SJSA1 (cell line): ENCODE data around the gene DYRK1A. TPM values are rescaled to one million over a fixed set of nuclear protein-coding genes. Genes with fewer than 3 reads are reported as not detected.
A peak's percentile ranks its signal among the peaks of the same experiment; 100 is the strongest.

ENCODE experiments used
- DNase-seq, 2 experiments: peaks; one replicate each; pipeline ENCODE4 v3.0.0-alpha.2; 2015 to 2020; ENCODE audit warnings: low spot score in 2 of 2, low read depth in 1 of 2
- H3K27ac ChIP-seq: fragments of 250-450 bp; sonication (Bioruptor Pico); 2 replicates; pipeline ENCODE4 v1.5.1; 2020; ENCODE audit warnings: mild to moderate bottlenecking, moderate library complexity
- H3K27me3 ChIP-seq: fragments of 250-450 bp; sonication (Bioruptor Pico); replicated peaks from 2 replicates; pipeline ENCODE4 v1.5.1; 2020; ENCODE audit warnings: mild to moderate bottlenecking, moderate library complexity
- H3K36me3 ChIP-seq: fragments of 250-450 bp; sonication (Bioruptor Pico); 2 replicates; pipeline ENCODE4 v1.5.1; 2020; ENCODE audit warnings: mild to moderate bottlenecking
- H3K4me1 ChIP-seq: fragments of 250-450 bp; sonication (Bioruptor Pico); replicated peaks from 2 replicates; pipeline ENCODE4 v1.6.1; 2021; ENCODE audit warnings: mild to moderate bottlenecking
- H3K4me3 ChIP-seq: fragments of 250-450 bp; sonication (Bioruptor Pico); 2 replicates; pipeline ENCODE4 v1.5.1; 2020; ENCODE audit warnings: mild to moderate bottlenecking
- H3K9me3 ChIP-seq: fragments of 250-450 bp; sonication (Bioruptor Pico); replicated peaks from 2 replicates; pipeline ENCODE4 v1.5.1; 2020; ENCODE audit warnings: mild to moderate bottlenecking
- total RNA-seq: library from RNA; depleted of rRNA; stranded (reverse); fragments of >200 nt; shearing (Covaris generic); gene quantifications from 2 replicates; pipeline ENCODE4 v1.2.3, GENCODE V29; 2014

The DYRK1A gene
- total RNA-seq, 1 experiment from 2014 or later = 51.3 TPM

- Histone ChIP-seq H3K36me3 (no peaks in the 10 kb centered on the region; the same call in 1 of the 2 replicates), H3K4me3 (peak overlapping the region; percentile 64), H3K4me1 (peaks cover 24% of the 10 kb centered on the region), H3K27ac (peak overlapping the region; percentile 95), H3K27me3 (no peaks in the 10 kb centered on the region), H3K9me3 (no peaks in the 10 kb centered on the region)
- no peak for DNase-seq
Measured at GRCh38 chr21:37562920-37563640, 196.5 kb downstream of the DYRK1A start.

- Histone ChIP-seq H3K27ac (peak overlapping the region; percentile 95), H3K9me3 (no peaks in the 10 kb centered on the region), H3K36me3 (no peaks in the 10 kb centered on the region; the same call in 1 of the 2 replicates), H3K4me3 (peak overlapping the region; percentile 64), H3K4me1 (peaks cover 24% of the 10 kb centered on the region), H3K27me3 (no peaks in the 10 kb centered on the region)
- peak; percentile 93 to 94 for DNase-seq
Measured at GRCh38 chr21:37563641-37564340, 197.2 kb downstream of the DYRK1A start.

GRCh38 chr21:37564341-37564923 is 197.9 kb downstream of the DYRK1A start:
- Histone ChIP-seq H3K36me3 (no peaks in the 10 kb centered on the region; the same call in 1 of the 2 replicates), H3K4me1 (peaks cover 24% of the 10 kb centered on the region)
- DNase-seq = peak; percentile 96 to 98

GRCh38 chr21:37564924-37565529 is 198.5 kb downstream of the DYRK1A start:
- DNase-seq = peak; percentile 34 to 39
- peaks cover 24% of the 10 kb centered on the region for H3K4me1 ChIP-seq

More at GRCh38 chr21:37564341-37564923, 197.9 kb downstream of the DYRK1A start:
- Histone ChIP-seq H3K9me3 (no peaks in the 10 kb centered on the region), H3K4me3 (peak overlapping the region; percentile 64), H3K27ac (peak overlapping the region; percentile 95), H3K27me3 (no peaks in the 10 kb centered on the region)

GRCh38 chr21:37565530-37566223 is 199.1 kb downstream of the DYRK1A start:
- Histone ChIP-seq H3K4me1 (peaks cover 24% of the 10 kb centered on the region), H3K4me3 (peak overlapping the region; percentile 25), H3K36me3 (no peaks in the 10 kb centered on the region; the same call in 1 of the 2 replicates), H3K27me3 (no peaks in the 10 kb centered on the region), H3K27ac (0 out of 2 replicates have a peak overlapping the region, but pooled peaks have one; percentile 14), H3K9me3 (no peaks in the 10 kb centered on the region)
- peak; percentile 33 to 56 for DNase-seq

More at GRCh38 chr21:37564924-37565529, 198.5 kb downstream of the DYRK1A start:
- no peaks in the 10 kb centered on the region for H3K27me3 ChIP-seq
- no peaks in the 10 kb centered on the region for H3K9me3 ChIP-seq
- H3K4me3 ChIP-seq = peak overlapping the region; percentile 64
- H3K27ac ChIP-seq = peak overlapping the region; percentile 95
- H3K36me3 ChIP-seq = no peaks in the 10 kb centered on the region; the same call in 1 of the 2 replicates

- DNase-seq = peak in 1 of 2 experiments; percentile 28
- peaks cover 24% of the 10 kb centered on the region for H3K4me1 ChIP-seq
- H3K27ac ChIP-seq = no peak overlapping the region
- no peak overlapping the region for H3K4me3 ChIP-seq
- no peaks in the 10 kb centered on the region; the same call in none of the 2 replicates for H3K27me3 ChIP-seq
- H3K36me3 ChIP-seq = no peaks in the 10 kb centered on the region; the same call in 1 of the 2 replicates
- H3K9me3 ChIP-seq = no peaks in the 10 kb centered on the region
Measured at GRCh38 chr21:37566790-37567615, 200.4 kb downstream of the DYRK1A start.

GRCh38 chr21:37568415-37568814 is 201.8 kb downstream of the DYRK1A start:
- Histone ChIP-seq H3K27me3 (no peaks in the 10 kb centered on the region; the same call in none of the 2 replicates), H3K27ac (no peak overlapping the region), H3K9me3 (no peaks in the 10 kb centered on the region), H3K4me3 (no peak overlapping the region), H3K4me1 (peaks cover 19% of the 10 kb centered on the region), H3K36me3 (no peaks in the 10 kb centered on the region; the same call in 1 of the 2 replicates)
- no peak for DNase-seq

GRCh38 chr21:37568916-37569315 is 202.3 kb downstream of the DYRK1A start:
- H3K4me1 ChIP-seq = peaks cover 14% of the 10 kb centered on the region
- no peaks in the 10 kb centered on the region for H3K36me3 ChIP-seq
- H3K27ac ChIP-seq = no peak overlapping the region
- no peak for DNase-seq
- H3K9me3 ChIP-seq = no peaks in the 10 kb centered on the region
- no peak overlapping the region for H3K4me3 ChIP-seq
- H3K27me3 ChIP-seq = no peaks in the 10 kb centered on the region; the same call in none of the 2 replicates

GRCh38 chr21:37571442-37571841 is 204.9 kb downstream of the DYRK1A start:
- Histone ChIP-seq H3K27ac (no peak overlapping the region), H3K9me3 (no peaks in the 10 kb centered on the region), H3K4me3 (no peak overlapping the region), H3K36me3 (no peaks in the 10 kb centered on the region), H3K4me1 (no peaks in the 10 kb centered on the region), H3K27me3 (no peaks in the 10 kb centered on the region; the same call in none of the 2 replicates)
- no peak for DNase-seq

GRCh38 chr21:37574316-37574715 is 207.7 kb downstream of the DYRK1A start:
- no peaks in the 10 kb centered on the region for H3K4me1 ChIP-seq
- H3K9me3 ChIP-seq = 0 out of 2 replicates have a peak, but pooled peaks cover 2% of the 10 kb centered on the region
- H3K4me3 ChIP-seq = no peak overlapping the region
- H3K27me3 ChIP-seq = no peaks in the 10 kb centered on the region; the same call in none of the 2 replicates
- no peak overlapping the region for H3K27ac ChIP-seq
- no peak for DNase-seq
- H3K36me3 ChIP-seq = no peaks in the 10 kb centered on the region

GRCh38 chr21:37574751-37575150 is 208.2 kb downstream of the DYRK1A start:
- Histone ChIP-seq H3K27ac (no peak overlapping the region), H3K4me3 (no peak overlapping the region), H3K27me3 (no peaks in the 10 kb centered on the region; the same call in none of the 2 replicates), H3K4me1 (no peaks in the 10 kb centered on the region), H3K36me3 (no peaks in the 10 kb centered on the region), H3K9me3 (0 out of 2 replicates have a peak, but pooled peaks cover 2% of the 10 kb centered on the region)
- DNase-seq = no peak

- H3K36me3 ChIP-seq = no peaks in the 10 kb centered on the region
- no peak for DNase-seq
- no peak overlapping the region for H3K4me3 ChIP-seq
- H3K27ac ChIP-seq = no peak overlapping the region
- 0 out of 2 replicates have a peak, but pooled peaks cover 2% of the 10 kb centered on the region for H3K9me3 ChIP-seq
- no peaks in the 10 kb centered on the region for H3K4me1 ChIP-seq
- no peaks in the 10 kb centered on the region; the same call in none of the 2 replicates for H3K27me3 ChIP-seq
Measured at GRCh38 chr21:37575580-37575979, 209.0 kb downstream of the DYRK1A start.
